Measurements from ENCODE around the gene C1orf141.
"Not testable (repeated sequence)": the region's sequence is repeated elsewhere in the genome, so short reads cannot be mapped to it uniquely, and the experiment has no call there.

The C1orf141 gene

DNA sequence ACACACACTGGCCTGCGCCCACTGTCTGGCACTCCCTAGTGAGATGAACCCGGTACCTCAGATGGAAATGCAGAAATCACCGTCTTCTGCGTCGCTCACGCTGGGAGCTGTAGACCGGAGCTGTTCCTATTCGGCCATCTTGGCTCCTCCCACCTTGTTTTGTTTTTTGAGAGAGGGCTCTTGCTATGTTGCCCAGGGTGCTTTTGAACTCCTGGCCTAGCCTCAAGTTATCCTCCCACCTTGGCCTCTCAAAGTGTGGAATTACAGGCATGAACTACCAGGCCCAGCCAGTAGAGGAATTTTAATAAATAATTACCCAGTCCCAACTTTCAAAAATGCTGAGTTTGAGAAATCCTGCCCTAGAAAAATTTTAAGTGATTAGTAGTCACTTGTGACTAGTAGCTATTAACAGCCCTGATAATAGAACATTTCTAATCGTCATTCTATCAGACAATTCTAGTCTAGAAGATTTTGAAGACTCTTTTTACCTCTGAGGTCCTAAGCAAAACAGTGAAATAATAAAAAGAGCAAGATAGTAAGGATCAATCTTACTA, 49.9 kb downstream of the C1orf141 start:
- no peak for DNase-seq

DNA sequence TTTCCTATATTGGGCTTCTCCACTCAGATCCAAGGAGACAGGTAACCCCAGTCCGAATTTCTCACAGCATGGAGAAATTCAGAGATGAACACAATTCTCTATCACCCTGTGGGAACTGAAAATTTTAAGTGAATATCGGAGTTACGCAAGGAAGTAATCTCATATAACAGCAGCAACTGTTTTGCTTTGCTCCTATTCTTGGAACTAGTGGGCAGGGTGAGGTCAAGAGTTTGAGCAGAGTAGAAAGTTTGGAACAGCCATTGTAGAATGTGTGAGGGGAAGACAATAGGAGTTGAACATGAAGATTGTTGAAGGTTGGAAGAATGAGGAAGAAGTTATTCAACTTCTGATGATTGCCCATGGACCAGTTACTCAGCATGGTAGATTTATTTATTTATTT, 56.5 kb downstream of the C1orf141 start:
- no peak for DNase-seq

DNA sequence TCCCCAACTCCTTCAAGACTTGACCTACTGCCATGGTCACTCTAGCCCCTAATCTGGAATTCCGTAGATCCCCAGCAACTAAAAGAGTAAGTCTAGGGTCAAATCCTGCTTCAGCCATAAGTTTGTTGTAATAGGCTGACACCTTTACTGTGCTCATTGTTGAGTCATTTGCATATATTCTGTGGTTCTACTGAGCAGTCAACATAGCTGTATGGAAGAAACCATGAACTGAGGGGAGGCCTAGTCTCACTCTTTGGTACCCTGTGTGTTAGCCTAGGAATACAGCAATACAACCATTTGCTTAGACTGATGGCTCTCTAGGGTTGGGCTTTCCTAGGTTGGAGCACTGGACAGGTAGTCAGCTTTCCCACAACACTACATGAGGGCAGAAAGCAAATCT, 57.2 kb downstream of the C1orf141 start:
- DNase-seq = no peak

DNA sequence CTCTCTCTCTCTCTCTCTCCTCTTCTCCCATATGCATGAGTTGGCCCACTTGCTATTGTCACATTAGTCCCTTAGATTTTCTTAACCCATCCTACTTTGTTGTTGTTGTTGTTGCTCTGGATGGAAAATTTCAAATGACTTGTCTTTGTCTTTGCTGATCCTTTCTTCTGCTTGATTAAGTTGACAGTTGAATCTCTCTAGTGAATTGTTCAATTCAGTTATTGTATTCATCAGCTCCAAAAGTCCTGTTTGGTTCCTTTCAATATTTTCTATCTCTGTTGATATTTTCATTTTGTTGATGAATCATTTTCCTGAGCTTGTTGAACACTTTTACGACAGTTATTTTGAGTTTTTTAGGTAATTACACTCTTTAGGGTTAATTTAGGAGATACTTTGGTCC, 62.0 kb downstream of the C1orf141 start:
- DNase-seq = no peak

DNA sequence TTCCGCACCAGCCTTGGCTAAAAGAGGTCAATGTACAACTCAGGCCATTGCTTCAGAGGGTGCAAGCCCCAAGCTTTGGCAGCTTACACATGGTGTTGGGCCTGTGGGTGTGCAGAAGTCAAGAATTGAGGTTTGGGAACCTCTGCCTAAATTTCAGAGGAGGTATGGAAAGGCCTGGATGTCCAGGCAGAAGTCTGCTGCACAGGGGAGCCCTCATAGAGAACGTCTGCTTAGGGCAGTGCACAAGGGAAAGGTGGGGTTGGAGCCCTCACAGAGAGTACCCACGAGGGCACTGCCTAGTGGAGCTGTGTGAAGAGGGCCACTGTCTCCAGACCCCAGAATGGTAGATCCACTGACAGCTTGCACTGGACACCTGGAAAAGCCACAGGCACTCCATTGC, 67.1 kb downstream of the C1orf141 start:
- not testable (repeated sequence) for DNase-seq

DNA sequence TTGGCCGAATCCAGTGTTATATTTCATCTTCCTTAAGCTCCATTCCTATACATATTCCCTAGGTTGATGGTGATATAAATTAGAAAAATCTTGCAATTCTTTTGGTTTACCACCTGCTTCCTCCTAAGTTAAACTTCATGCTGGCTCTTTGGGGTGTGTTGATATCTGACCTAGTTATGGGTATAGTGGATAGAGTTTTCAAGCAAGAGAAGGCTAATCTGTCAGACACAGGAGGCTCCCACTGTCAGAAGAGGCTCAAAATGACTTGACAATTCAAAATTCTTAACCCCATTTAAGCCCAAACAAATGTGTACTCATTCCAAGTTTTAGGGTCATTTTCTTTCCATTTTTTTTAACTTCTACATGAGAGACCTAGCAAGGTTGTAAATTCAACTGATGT, 72.4 kb downstream of the C1orf141 start:
- DNase-seq = no peak

DNA sequence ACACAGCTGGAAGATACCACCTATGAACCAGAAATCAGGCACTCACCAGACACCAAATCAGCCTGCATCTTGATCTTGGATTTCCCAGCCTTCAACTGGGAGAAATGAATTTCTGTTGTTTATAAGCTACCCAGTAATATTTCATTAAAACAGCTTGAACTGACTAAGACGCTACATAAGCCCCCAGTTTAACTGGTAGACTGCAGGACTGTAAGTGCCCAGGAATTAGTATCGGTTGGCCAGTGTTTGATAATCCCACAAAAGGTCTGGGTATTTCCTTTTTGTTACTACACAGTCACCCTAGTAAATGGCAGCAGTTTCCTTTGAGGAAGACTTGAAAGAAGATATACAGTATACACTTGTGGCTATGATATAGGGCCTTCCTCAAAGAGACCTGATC, 73.5 kb downstream of the C1orf141 start:
- DNase-seq = no peak

DNA sequence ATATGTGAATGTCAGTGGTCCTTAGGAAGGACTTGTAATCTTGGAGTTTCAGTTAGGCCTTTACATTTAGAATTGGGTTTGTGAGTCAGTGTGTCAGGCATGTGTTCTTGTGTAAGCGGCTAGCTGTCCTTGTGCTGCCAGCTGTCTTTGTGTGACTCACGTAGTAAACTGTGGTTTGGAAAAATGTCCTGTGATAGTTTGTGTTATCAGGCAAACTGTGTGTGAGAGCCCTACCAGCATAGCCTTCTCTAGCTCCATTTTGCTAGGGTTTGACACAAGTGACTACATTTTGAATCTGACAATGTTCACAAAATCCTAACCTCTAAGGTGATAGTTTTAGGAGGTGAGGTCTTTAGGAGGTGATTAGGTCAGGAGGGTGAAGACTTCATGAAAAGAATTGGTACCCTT, 74.0 kb downstream of the C1orf141 start:
- peak in 2 of 4 experiments; percentile 7 to 13 for DNase-seq

DNA sequence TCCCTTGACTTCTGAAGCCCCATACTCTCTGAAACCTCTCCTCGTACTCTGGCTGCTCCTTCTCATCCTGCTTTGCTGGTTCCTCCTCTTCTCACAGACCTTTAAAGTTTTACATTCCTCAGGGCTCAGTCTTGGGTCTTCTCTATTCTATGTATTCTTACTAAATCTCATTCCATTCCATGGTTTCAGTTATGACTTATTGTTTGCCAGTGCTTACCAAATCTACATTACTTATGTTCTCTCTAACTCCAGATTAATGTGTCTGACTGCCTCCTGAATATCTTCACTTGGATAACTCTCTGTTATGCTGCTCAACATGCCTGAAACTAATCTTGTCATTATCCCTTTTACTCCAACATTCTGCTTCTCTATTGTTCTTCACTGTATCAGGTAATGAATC, 75.4 kb downstream of the C1orf141 start:
- no peak for DNase-seq

DNA sequence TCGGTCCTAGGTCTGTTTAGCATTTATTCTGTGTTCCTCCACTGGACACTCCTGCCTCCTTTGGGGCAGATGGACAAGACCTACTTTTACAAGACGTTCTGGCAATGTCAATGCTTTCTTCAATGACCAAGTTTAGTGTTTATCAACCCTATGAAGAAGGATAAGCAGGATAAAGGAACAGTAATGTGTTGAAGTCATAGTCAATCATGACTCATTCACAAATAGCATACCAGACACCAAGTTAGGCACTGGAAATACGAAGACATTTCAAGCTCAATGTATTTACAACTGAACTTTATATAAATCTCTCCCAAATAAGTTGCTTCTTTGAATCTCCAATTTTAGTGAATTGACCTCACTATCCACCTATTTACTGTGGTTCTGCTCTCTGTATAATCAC, 76.0 kb downstream of the C1orf141 start:
- DNase-seq = no peak

DNA sequence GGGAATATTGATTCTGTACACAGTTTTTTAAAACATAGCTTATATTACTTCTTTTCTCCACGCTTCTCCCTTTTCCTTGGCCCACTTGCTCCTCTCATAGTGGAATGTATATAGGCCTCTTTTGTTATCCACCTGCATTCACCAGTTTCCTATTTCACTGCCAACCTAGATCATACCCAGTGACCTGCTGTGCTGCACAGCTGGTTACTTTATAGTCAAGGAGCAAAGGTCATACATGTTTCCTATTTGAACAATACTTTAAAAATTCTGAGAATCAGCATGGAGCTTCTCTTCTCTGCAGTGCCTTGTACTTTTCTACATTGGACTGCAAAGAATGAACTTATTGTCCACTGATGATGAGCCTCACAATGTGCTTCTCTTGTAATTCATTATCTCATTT, 76.5 kb downstream of the C1orf141 start:
- DNase-seq = no peak

DNA sequence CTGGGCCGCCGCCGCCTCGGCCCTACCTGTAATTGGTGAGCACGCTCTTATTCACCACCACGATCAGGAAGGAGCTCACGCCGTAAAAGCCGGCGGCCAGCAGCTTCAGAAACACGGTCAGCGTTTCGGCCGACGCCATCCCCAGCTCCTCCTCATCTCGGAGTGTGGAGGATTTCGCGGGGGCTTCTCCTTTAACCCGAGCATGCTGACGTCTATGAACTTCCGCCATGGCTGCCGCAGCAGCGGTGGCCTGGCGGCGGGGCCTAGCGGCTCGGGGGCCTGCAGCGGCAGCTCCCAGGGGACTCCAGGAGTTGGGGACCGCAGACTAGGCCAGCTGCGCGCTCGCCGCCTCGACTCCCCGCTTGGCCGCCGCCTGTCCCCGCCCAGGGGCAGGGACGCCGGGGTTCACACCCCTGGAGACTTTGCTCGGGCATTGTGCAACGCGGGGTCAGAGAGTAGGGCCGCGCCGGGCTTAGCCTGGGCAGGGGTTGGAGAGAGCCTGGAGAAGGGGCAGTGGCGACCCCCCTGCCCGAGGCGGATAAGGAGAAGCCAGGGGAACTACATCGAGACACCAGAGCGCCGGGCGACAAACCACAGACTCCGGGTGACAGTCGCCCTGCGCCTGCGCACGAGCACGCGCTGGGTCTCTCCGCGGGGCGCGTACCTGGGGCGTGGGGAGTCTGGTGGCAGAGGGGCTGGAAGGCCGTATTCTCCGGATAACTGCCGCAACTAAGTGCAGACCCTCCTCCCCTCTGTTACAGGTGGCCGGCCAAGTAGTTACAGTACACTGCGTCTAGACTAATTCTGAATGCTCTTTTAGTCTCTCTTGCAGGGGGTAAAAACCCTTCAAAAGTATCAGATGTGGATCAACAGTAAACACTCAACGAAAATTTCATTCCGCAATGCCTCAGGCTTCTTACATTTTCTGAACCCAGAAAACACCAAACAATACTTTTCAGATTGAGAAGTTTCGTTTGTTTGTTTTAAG, 80.7 kb downstream of the C1orf141 start, which contains the start of gene SLC35D1:
Gene SLC35D1 (minus strand): TSS at position 364 of the 988 bp plus-strand sequence. CDS start 135 bp downstream, at position 229.
- peak; percentile 59 to 83 (median 74) for DNase-seq

DNA sequence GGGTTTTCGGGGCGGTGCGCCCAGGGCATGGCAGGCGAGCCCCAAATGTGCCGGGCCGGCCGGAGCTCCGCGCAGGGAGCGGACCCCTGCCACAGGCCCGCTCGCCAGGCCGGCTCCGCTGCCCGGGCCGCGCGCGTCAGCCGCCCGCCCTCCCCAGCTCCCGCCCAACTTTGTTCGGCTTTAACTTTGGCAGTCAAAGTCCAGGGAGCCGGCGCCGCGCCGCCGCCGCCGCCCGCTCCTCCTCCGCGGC, 81.3 kb downstream of the C1orf141 start:
- peak in 2 of 4 experiments; percentile 64 to 72 for DNase-seq

DNA sequence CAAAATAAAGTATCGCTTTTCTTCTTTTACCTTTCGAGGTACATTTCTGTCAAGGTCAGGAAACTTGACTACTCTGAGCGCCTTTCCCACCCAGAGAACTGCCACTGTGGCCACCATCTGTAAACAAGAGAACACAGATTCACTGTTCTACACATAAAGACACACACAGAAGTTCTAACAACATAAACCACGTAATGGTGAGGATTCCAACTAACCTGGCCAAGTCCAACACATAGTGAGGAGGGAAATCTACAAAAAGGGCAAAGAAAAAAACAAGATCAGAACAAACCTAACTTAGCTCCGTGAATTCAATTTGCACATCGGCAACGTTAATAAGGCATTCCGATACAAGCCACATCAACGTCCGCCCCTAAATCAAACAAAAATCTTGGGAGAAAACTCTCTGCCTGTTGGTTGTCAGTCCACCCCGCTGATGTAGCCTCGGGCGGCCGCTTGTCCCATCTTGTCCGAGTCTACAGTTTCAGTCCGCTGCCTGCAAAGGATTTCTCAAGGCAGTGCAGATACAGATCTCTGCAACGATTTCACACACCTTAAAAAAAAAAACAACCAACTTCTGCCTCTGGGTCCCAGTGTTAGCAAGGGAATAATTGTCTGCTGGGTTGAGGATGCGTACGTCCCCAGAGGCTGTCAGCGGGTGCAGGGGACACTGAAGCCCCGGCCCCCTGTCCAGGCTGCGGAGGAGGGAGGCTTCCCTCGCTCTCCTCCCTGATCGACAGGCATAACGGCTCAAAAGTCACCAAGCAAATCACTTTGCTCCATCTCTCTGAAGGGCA, 81.8 kb downstream of the C1orf141 start:
- DNase-seq = peak; percentile 7 to 51 (median 43)

DNA sequence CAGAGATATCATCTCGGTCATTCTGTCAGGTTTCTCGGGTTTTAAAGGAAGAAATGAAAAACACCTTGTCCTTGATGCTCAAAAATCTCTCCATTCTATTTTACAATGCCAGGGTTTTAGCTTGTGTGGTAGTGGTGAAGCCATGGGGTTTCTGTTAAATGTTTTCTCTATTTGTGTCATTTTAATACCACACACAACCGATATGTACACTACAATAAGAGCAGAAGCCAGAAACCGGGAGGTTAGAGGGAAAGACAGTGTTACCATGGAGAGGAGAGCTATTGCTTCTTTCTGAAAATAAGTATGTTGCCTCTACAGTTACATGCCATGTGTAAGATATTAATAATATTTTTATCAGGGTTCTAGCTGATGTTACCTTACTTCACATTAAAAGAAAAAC, 83.6 kb downstream of the C1orf141 start:
- no peak for DNase-seq

DNA sequence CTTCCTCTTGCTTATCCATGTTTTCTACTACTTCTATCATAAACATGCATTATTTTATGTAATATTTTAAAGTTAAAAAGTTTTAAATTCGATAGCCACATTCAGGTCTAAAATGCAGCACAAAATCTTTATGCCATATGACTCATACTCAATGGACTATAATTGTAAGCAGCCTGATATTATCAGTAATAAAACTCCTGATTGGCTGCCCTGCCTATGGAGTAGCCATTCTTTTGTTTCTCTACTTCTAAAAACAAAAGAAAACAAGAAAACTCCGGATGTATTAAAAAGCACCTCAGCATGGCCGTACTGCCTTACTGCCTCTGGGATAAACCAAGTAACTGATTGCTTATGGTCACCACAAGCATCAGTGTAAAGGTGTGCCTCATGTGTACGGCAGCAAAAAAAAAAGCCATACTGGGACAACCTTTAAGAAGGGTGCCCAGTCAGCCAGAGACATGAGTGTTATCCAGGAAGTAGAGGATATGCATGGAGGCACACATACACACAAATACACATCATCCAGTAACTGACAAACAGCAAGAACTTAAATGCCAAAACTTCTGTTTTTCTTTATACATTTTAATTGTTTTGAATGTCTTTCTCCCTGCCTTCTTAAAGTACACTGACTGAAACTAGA, 90.0 kb downstream of the C1orf141 start:
- DNase-seq = no peak

DNA sequence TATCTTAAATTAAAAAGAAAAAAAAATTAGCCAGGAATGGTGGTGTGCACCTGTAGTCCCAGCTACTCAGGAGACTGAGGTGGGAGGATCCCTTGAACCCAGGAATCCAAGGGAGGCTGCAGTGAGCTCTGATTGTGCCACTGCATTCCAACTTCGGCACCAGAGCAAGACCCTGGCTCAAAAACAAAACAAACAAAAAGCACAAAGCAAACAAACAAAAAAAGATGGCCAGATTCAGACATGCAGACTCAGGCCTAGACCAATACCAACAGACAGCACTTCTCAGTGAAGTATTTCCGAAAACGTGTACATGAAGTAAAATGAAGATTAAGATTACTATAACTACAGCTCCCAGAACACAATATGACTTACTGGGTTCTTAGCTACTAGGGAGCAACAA, 91.4 kb downstream of the C1orf141 start:
- no peak for DNase-seq
